ENCODE measurements around the gene INTS13. TPM values are rescaled to one million over a fixed set of nuclear protein-coding genes. Genes with fewer than 3 reads are reported as not detected.

The INTS13 gene
- polyA plus RNA-seq, 1 donor (not counting 4 experiments of a cell fraction or from before 2014, with no cell fraction given) = 38.7 TPM

- Histone ChIP-seq H3K9ac (ENCODE audit: control insufficient read depth, extremely low read depth, insufficient read depth, low read length) (peak overlapping the region; percentile 20), H3K4me3 (ENCODE audit: control insufficient read depth in 2 of 3, extremely low read depth in 1 of 3, insufficient read depth in 2 of 3, low read depth in 1 of 3, low read length in 3 of 3) (peak overlapping the region in 2 of 3 experiments; percentile 27 to 44), H3K27ac (ENCODE audit: control insufficient read depth, insufficient read depth, low read length) (no peak overlapping the region)
These were observed 2.9 kb upstream of the INTS13 start for GRCh38 chr12:26940516-26941214.

GRCh38 chr12:26939953-26940352 is 2.2 kb upstream of the INTS13 start:
- H3K9me1 ChIP-seq (ENCODE audit: control insufficient read depth, extremely low read depth, insufficient read depth, low read length) = no peaks in the 10 kb centered on the region
- peak overlapping the region; percentile 90 for H3K4me2 ChIP-seq (ENCODE audit: control insufficient read depth, extremely low read depth, insufficient read depth, low read depth, low read length)
- peak overlapping the region; percentile 93 for H3K27ac ChIP-seq (ENCODE audit: control insufficient read depth, insufficient read depth, low read length)
- FAIRE-seq = no peak
- H3K36me3 ChIP-seq (ENCODE audit: control insufficient read depth in 2 of 2, extremely low read depth in 1 of 2, insufficient read depth in 2 of 2, low read length in 2 of 2) = peaks cover 1 to 2% of the 10 kb centered on the region in 2 experiments
- no peaks in the 10 kb centered on the region for H3K9me3 ChIP-seq (ENCODE audit: control insufficient read depth, low read depth, low read length)
- peak overlapping the region; percentile 97 for H3K9ac ChIP-seq (ENCODE audit: control insufficient read depth, extremely low read depth, insufficient read depth, low read length)
- peaks cover 91% of the 10 kb centered on the region for H3K79me2 ChIP-seq (ENCODE audit: control insufficient read depth, insufficient read depth, low read length)
- H3K4me3 ChIP-seq (ENCODE audit: control insufficient read depth in 2 of 3, extremely low read depth in 1 of 3, insufficient read depth in 2 of 3, low read depth in 1 of 3, low read length in 3 of 3) = peak overlapping the region; percentile 96 to 100 (median 97)
- H2AFZ ChIP-seq (ENCODE audit: control insufficient read depth, low read length) = no peak overlapping the region
- H4K20me1 ChIP-seq (ENCODE audit: control insufficient read depth, extremely low read depth, insufficient read depth, low read length) = no peaks in the 10 kb centered on the region
- no peak for DNase-seq (ENCODE audit: low read depth, low spot score)
- H3K27me3 ChIP-seq (ENCODE audit: control insufficient read depth, extremely low read depth, insufficient read depth, low read length) = no peaks in the 10 kb centered on the region
- peaks cover 20% of the 10 kb centered on the region for H3K4me1 ChIP-seq (ENCODE audit: control insufficient read depth, extremely low read depth, insufficient read depth, low read length)
- dilution Hi-C loops (cut with MboI; ENCODE audit: extremely low pct_ligation_motif_present, low sequenced_read_pairs) = no loop called here
- TF ChIP-seq CTCF (optimal IDR thresholded peaks at IDR 0.05 in 1 of 3, IDR thresholded peaks at IDR 0.05 in 1 of 3, conservative IDR thresholded peaks at IDR 0.05 in 1 of 3; ENCODE audit: extremely low read depth in 1 of 3, insufficient read depth in 2 of 3, low read length in 3 of 3) = no peak
- no peak for TF ChIP-seq EZH2 (IDR thresholded peaks at IDR 0.05; ENCODE audit: low read length)

More at GRCh38 chr12:26940516-26941214, 2.9 kb upstream of the INTS13 start:
- TF ChIP-seq CTCF (optimal IDR thresholded peaks at IDR 0.05 in 1 of 3, IDR thresholded peaks at IDR 0.05 in 1 of 3, conservative IDR thresholded peaks at IDR 0.05 in 1 of 3; ENCODE audit: extremely low read depth in 1 of 3, insufficient read depth in 2 of 3, low read length in 3 of 3) (no peak), EZH2 (IDR thresholded peaks at IDR 0.05; ENCODE audit: low read length) (no peak)
- peak overlapping the region; percentile 90 for H3K4me2 ChIP-seq (ENCODE audit: control insufficient read depth, extremely low read depth, insufficient read depth, low read depth, low read length)
- H4K20me1 ChIP-seq (ENCODE audit: control insufficient read depth, extremely low read depth, insufficient read depth, low read length) = no peaks in the 10 kb centered on the region
- no peak for FAIRE-seq
- H2AFZ ChIP-seq (ENCODE audit: control insufficient read depth, low read length) = no peak overlapping the region
- no peaks in the 10 kb centered on the region for H3K9me1 ChIP-seq (ENCODE audit: control insufficient read depth, extremely low read depth, insufficient read depth, low read length)
- no peak for DNase-seq (ENCODE audit: low read depth, low spot score)
- dilution Hi-C loops (cut with MboI; ENCODE audit: extremely low pct_ligation_motif_present, low sequenced_read_pairs) = no loop called here
- H3K36me3 ChIP-seq (ENCODE audit: control insufficient read depth in 2 of 2, extremely low read depth in 1 of 2, insufficient read depth in 2 of 2, low read length in 2 of 2) = no peaks in the 10 kb centered on the region
- H3K9me3 ChIP-seq (ENCODE audit: control insufficient read depth, low read depth, low read length) = no peaks in the 10 kb centered on the region
- H3K79me2 ChIP-seq (ENCODE audit: control insufficient read depth, insufficient read depth, low read length) = peaks cover 92% of the 10 kb centered on the region
- H3K4me1 ChIP-seq (ENCODE audit: control insufficient read depth, extremely low read depth, insufficient read depth, low read length) = peaks cover 16% of the 10 kb centered on the region
- no peaks in the 10 kb centered on the region for H3K27me3 ChIP-seq (ENCODE audit: control insufficient read depth, extremely low read depth, insufficient read depth, low read length)

All from keratinocyte (primary cell).